OCI-LY7 (cell line): ENCODE data around the gene CELF4.

Source experiments
- EZH2phosphoT487 ChIP-seq: fragments of 200-600 bp; sonication (generic); IDR thresholded peaks from 2 replicates; pipeline ENCODE4 v1.6.1; 2018; ENCODE audit warnings: low read depth, borderline replicate concordance, mild to moderate bottlenecking, mixed run types, antibody characterized with exemption, low read length, moderate library complexity, mixed read lengths
- TF ChIP-seq, protein P1 (sequence below): fragments of 200-600 bp; sonication (generic); conservative IDR thresholded peaks from 2 replicates; pipeline ENCODE4 v1.5.1; 2014; ENCODE audit warnings: mild to moderate bottlenecking, antibody characterized with exemption, low read length, moderate library complexity, mixed read lengths

DNA sequence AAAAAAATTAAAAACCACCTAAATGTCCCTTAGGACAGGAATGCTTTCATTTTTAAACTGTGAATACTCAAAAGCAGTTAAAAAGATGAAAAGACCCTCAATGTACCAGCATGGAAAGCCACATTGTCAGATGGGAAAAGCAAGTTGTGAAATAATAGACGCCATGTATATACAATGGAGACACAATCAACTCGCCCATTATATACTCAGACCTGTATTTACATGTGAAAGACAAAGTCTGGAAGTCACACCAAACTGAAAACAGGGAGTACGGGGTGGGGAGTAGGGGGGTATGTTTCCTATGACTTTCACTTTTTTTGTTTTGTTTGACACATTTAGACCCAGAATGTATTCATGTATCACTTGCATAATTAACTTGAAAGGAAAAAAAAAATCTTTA, 75.6 kb downstream of the CELF4 start:
- TF ChIP-seq, protein P1, sequence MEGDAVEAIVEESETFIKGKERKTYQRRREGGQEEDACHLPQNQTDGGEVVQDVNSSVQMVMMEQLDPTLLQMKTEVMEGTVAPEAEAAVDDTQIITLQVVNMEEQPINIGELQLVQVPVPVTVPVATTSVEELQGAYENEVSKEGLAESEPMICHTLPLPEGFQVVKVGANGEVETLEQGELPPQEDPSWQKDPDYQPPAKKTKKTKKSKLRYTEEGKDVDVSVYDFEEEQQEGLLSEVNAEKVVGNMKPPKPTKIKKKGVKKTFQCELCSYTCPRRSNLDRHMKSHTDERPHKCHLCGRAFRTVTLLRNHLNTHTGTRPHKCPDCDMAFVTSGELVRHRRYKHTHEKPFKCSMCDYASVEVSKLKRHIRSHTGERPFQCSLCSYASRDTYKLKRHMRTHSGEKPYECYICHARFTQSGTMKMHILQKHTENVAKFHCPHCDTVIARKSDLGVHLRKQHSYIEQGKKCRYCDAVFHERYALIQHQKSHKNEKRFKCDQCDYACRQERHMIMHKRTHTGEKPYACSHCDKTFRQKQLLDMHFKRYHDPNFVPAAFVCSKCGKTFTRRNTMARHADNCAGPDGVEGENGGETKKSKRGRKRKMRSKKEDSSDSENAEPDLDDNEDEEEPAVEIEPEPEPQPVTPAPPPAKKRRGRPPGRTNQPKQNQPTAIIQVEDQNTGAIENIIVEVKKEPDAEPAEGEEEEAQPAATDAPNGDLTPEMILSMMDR = no peak
- TF ChIP-seq EZH2phosphoT487 = no peak
